ENCODE results near the gene ATP11A. TPM values are rescaled to one million over a fixed set of nuclear protein-coding genes. Genes with fewer than 3 reads are reported as not detected.

ATP11A gene
- total and polyA plus RNA-seq, 2 donors (not counting 3 experiments of a cell fraction or from before 2014, with no cell fraction given) = 16.5 to 88.1 TPM

DNA sequence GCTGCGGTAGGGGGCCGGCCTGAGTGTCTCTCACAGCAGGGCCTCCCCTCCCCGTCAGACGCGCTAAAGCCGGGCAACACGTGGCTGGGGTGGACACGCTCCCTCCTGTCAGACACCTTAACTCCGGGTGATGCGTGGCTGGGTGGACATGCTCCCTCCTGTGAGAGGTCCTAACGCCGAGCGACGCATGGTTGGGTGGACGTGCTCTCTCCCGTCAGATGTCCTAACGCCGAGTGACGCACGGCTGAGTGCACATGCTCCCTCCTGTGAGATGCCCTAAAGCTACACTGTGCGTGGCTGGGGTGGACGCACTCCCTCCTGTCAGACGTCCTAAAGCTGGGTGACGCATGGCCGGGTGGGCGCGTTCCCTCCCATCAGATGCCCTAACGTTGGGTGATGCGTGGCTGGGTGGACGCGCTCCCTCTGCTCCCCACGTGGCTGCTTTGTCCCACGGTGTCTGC lies 153.1 kb downstream of the ATP11A start:
- Histone ChIP-seq H3K9ac (replicated peaks; ENCODE audit: extremely low read depth, insufficient read depth, low read length) (no peak overlapping the region), H3K9me3 (replicated peaks; ENCODE audit: control insufficient read depth, insufficient read depth, low read length) (no peaks in the 10 kb centered on the region), H3K9me1 (replicated peaks; ENCODE audit: control insufficient read depth, extremely low read depth, insufficient read depth, low read length) (no peaks in the 10 kb centered on the region), H3K4me3 (replicated peaks in 1 of 3; ENCODE audit: insufficient read depth in 1 of 3, low read depth in 1 of 3, low read length in 3 of 3) (no peak overlapping the region), H3K79me2 (ENCODE audit: control insufficient read depth, insufficient read depth, low read length) (no peaks in the 10 kb centered on the region), H3K4me2 (ENCODE audit: insufficient read depth, low read length) (no peak overlapping the region), H3K27me3 (ENCODE audit: control insufficient read depth in 2 of 2, insufficient read depth in 2 of 2, low read length in 2 of 2) (no peaks in the 10 kb centered on the region), H4K20me1 (replicated peaks; ENCODE audit: control insufficient read depth, extremely low read depth, insufficient read depth, low read length) (no peaks in the 10 kb centered on the region), H3K4me1 (ENCODE audit: control insufficient read depth, extremely low read depth, insufficient read depth, low read length) (no peaks in the 10 kb centered on the region), H3K27ac (ENCODE audit: insufficient read depth, low read depth, low read length) (no peak overlapping the region), H2AFZ (ENCODE audit: low read depth, low read length) (no peak overlapping the region), H3K36me3 (ENCODE audit: control insufficient read depth in 2 of 2, extremely low read depth in 1 of 2, insufficient read depth in 2 of 2, low read length in 2 of 2) (peaks cover 0 to 17% of the 10 kb centered on the region in 2 experiments)
- CTCF ChIA-PET = interaction anchor here (1.9 kb wide), 1 partner anchor 202 kb away, joined by 6 read pairs; no protein-coding TSS in a partner anchor
- dilution Hi-C loops (cut with MboI; ENCODE audit: extremely low pct_ligation_motif_present, low sequenced_read_pairs) (no loop called here), intact Hi-C loops (cut with micrococcal nuclease) (no loop called here)
- FAIRE-seq = no peak
- DNase-seq (ENCODE audit: low read depth, low spot score) = no peak
- POLR2A ChIA-PET = no interaction called here
- TF ChIP-seq JUN (IDR thresholded peaks at IDR 0.05; ENCODE audit: borderline replicate concordance, insufficient read depth, insufficient read length, low read depth) = no peak
- TF ChIP-seq GATA2 (IDR thresholded peaks at IDR 0.05; ENCODE audit: insufficient read depth, insufficient read length, low read depth, low read length) = no peak
- TF ChIP-seq EZH2 (IDR thresholded peaks at IDR 0.05; ENCODE audit: borderline replicate concordance, low read depth, low read length, severe bottlenecking) = no peak
- no TSS peak for BruUV-seq (replicated peaks)

DNA sequence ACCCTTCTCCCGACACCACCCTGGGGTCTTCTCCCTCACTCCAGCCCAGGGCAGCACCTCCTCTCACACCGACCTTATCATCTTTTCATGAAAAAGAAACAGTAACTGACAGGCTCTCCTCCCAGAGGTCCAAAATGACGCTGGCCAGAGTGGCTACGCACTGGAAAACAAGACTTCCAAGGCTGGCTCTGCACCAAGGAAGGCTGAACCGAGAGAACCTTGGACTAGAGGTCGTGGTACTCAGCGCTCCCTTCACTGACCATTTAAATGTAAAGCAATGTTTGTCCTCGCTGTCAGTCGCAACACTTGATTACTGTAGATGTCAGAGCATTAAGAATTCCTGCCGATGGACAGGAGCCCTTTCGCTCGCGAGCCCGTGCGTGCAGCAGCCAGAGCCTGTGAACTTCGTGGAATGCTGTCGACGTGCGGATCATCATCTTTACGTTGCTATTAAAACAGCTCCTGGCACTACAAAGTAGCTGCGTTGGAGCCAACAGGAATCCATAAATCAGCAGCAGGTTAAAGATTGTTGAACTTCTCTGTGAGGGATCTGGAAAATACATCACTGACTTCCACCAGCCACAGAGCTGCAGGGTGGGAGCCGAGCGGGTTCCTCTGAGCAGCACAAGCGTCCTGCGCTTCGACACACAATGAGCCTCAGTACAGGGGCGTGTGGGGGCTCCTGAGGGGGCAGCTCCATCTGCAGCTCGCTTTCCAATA lies 153.7 kb downstream of the ATP11A start:
- H3K4me1 ChIP-seq (ENCODE audit: control insufficient read depth, extremely low read depth, insufficient read depth, low read length) = no peaks in the 10 kb centered on the region
- peaks cover 0 to 17% of the 10 kb centered on the region in 2 experiments for H3K36me3 ChIP-seq (ENCODE audit: control insufficient read depth in 2 of 2, extremely low read depth in 1 of 2, insufficient read depth in 2 of 2, low read length in 2 of 2)
- dilution Hi-C loops (cut with MboI; ENCODE audit: extremely low pct_ligation_motif_present, low sequenced_read_pairs) (no loop called here), intact Hi-C loops (cut with micrococcal nuclease) (no loop called here)
- H3K9me1 ChIP-seq (replicated peaks; ENCODE audit: control insufficient read depth, extremely low read depth, insufficient read depth, low read length) = no peaks in the 10 kb centered on the region
- no peak overlapping the region for H3K9ac ChIP-seq (replicated peaks; ENCODE audit: extremely low read depth, insufficient read depth, low read length)
- no peak overlapping the region for H3K4me2 ChIP-seq (ENCODE audit: insufficient read depth, low read length)
- ChIA-PET CTCF (interaction anchor here (1.9 kb wide), 1 partner anchor 202 kb away, joined by 6 read pairs; no protein-coding TSS in a partner anchor), POLR2A (no interaction called here)
- no peaks in the 10 kb centered on the region for H3K27me3 ChIP-seq (ENCODE audit: control insufficient read depth in 2 of 2, insufficient read depth in 2 of 2, low read length in 2 of 2)
- H3K9me3 ChIP-seq (replicated peaks; ENCODE audit: control insufficient read depth, insufficient read depth, low read length) = no peaks in the 10 kb centered on the region
- no TSS peak for BruUV-seq (replicated peaks)
- no peaks in the 10 kb centered on the region for H4K20me1 ChIP-seq (replicated peaks; ENCODE audit: control insufficient read depth, extremely low read depth, insufficient read depth, low read length)
- TF ChIP-seq MYC (IDR thresholded peaks at IDR 0.05; ENCODE audit: low read depth, low read length) (no peak), JUN (IDR thresholded peaks at IDR 0.05; ENCODE audit: borderline replicate concordance, insufficient read depth, insufficient read length, low read depth) (no peak), POLR2A (IDR thresholded peaks at IDR 0.05; ENCODE audit: low read depth, low read length) (no peak), EZH2 (IDR thresholded peaks at IDR 0.05; ENCODE audit: borderline replicate concordance, low read depth, low read length, severe bottlenecking) (no peak), FOS (IDR thresholded peaks at IDR 0.05; ENCODE audit: borderline replicate concordance, insufficient read depth, low read length) (no peak), GATA2 (IDR thresholded peaks at IDR 0.05; ENCODE audit: insufficient read depth, insufficient read length, low read depth, low read length) (no peak)
- TF ChIP-seq, protein P1, sequence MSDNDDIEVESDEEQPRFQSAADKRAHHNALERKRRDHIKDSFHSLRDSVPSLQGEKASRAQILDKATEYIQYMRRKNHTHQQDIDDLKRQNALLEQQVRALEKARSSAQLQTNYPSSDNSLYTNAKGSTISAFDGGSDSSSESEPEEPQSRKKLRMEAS (IDR thresholded peaks at IDR 0.05; ENCODE audit: insufficient read depth, insufficient read length) = no peak
- TF ChIP-seq, protein P2, sequence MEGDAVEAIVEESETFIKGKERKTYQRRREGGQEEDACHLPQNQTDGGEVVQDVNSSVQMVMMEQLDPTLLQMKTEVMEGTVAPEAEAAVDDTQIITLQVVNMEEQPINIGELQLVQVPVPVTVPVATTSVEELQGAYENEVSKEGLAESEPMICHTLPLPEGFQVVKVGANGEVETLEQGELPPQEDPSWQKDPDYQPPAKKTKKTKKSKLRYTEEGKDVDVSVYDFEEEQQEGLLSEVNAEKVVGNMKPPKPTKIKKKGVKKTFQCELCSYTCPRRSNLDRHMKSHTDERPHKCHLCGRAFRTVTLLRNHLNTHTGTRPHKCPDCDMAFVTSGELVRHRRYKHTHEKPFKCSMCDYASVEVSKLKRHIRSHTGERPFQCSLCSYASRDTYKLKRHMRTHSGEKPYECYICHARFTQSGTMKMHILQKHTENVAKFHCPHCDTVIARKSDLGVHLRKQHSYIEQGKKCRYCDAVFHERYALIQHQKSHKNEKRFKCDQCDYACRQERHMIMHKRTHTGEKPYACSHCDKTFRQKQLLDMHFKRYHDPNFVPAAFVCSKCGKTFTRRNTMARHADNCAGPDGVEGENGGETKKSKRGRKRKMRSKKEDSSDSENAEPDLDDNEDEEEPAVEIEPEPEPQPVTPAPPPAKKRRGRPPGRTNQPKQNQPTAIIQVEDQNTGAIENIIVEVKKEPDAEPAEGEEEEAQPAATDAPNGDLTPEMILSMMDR (IDR thresholded peaks at IDR 0.05; ENCODE audit: extremely low read depth in 1 of 2, insufficient read depth in 1 of 2, low read depth in 1 of 2, low read length in 2 of 2) = no peak
- H3K4me3 ChIP-seq (replicated peaks in 1 of 3; ENCODE audit: insufficient read depth in 1 of 3, low read depth in 1 of 3, low read length in 3 of 3) = no peak overlapping the region
- no peak overlapping the region for H3K27ac ChIP-seq (ENCODE audit: insufficient read depth, low read depth, low read length)
- no peak for FAIRE-seq
- DNase-seq (ENCODE audit: low read depth, low spot score) = no peak
- no peak overlapping the region for H2AFZ ChIP-seq (ENCODE audit: low read depth, low read length)
- H3K79me2 ChIP-seq (ENCODE audit: control insufficient read depth, insufficient read depth, low read length) = no peaks in the 10 kb centered on the region

Data from endothelial cell of umbilical vein (primary cell).